Central memory CD4-positive, alpha-beta T cell (primary cell): ENCODE results near the gene DEFB115.
"Not testable (repeated sequence)": the region's sequence is repeated elsewhere in the genome, so short reads cannot be mapped to it uniquely, and the experiment has no call there.

Experiments
- DNase-seq: peaks from one replicate; pipeline ENCODE4 v3.0.0; 2022
- total RNA-seq, 3 experiments: gene quantifications; one replicate each; lab custom pipeline; 2026; lab: John Stamatoyannopoulos, UW

DEFB115 gene, protein sequence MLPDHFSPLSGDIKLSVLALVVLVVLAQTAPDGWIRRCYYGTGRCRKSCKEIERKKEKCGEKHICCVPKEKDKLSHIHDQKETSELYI
- total RNA-seq = 0 reads per million in 3 experiments

DNA sequence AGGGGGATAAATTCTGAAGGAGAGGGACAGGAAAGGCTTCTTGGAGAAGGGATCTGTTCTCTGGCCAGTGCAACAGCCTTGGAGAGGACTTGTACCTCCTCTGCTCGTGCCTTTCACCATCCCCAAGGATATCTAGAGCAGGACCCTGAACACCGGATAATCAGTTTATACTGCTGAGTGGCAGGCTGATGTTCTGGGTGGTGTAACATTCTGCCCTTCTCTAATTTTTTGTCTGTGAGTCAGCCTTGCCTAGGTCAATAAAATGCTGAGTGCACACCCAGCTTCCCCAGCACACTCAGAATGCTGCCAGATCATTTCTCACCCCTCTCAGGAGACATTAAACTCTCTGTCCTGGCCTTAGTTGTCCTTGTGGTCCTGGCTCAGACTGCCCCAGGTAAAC lies at the start of gene DEFB115:
DEFB115 (plus strand) TSS at position 301 of the 400 bp plus-strand sequence; CDS start at position 301, 0 bp downstream.
- no peak for DNase-seq

GRCh38 chr20:31236953-31237352 lies 20.5 kb upstream of the DEFB115 start:
- no peak for DNase-seq

GRCh38 chr20:31237763-31238162 lies 19.7 kb upstream of the DEFB115 start:
- DNase-seq = no peak

DNA sequence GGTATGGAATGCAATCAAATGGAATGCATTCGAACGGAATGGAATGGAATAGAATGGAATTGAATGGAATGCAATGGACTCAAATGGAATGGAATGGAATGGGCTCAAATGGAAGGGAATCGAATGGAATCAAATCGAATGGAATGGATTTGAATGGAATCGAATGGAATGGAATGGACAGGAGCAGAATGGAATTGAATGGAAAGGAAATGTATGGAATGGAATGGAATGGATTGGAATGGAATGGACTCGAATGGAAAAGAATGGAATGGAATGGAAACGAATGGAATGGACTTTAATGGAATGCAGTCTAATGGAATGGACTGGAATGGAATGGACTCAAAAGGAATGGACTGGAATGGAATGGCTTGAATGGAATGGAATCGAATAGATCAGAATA lies 18.3 kb upstream of the DEFB115 start:
- DNase-seq = no peak

DNA sequence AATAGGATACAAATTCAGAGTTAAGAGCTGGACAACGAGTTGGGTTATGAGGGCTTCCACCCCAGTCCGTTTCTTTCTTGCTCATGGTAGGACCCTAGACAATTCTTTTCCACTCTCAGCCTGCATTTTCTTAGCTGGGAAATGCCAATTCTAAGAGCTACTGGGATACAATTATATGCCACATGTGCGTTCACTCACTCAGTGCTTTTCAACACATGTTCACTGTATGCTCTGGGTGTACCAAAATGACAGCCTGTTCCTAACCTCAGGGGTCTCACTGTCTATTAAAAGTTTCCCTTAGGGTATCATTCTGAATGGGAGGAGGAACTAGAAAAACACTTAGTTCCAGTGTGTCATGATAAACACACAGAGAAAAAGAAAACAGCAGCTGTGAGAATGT lies 505 bp upstream of the DEFB115 start:
- DNase-seq = no peak

GRCh38 chr20:31260326-31260932 lies 3.0 kb downstream of the DEFB115 start:
- no peak for DNase-seq

DNA sequence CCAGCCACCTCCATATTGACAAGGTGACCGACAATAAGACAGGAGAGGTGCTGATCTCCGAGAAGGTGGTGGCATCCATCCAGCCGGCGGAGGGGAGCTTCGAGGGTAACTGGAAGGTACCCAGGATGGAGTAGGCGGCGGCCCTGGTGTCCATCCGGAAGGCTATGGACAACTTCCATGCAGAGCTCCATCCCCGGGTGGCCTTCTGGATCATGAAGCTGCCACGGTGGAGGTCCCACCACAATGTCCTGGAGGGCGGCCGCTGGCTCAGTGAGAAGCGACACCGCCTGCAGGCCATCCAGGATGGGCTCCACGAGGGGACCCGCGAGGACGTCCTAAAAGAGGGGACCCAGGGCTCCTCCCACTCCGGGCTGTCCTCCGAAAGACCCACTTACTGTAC lies 17.0 kb downstream of the DEFB115 start:
- DNase-seq = no peak

DNA sequence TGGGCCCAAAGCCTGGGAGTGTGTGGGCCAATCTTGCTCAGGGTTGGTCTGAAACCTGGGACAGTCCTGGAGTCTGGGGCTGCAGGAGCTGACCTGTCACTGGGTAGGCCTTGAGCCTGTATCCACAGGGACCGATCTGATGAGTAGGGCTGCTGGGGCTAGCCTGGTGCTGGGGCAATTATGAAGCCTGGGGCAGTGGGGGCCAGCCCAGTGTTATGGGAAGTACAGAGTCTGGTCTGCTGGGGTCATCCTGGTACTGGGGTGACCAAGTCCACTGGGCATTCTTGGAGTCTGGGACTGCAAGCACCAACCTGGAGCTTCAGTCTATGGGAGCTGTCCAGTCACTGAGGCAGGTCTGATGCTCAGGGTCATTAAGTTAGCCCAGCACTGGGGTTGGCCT lies 20.7 kb downstream of the DEFB115 start:
- no peak for DNase-seq

DNA sequence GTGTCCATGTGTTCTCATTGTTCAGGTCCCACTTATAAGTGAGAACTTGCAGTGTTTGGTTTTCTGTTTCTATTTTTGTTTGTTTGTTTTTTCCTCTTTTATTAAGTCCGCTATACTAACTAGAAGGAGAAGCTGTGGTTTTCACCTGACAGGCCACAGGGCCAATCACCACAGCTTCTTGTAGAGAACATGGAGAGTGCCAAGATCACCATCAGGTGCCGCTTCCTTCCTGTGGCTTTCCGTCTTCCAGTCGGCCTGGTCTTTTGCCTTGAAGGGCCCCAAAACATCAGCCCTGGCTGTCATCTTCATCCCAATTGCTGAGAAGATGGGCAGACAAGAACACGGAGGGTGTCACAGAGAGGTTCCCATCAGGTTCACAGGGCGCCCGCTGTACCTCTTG lies 27.5 kb downstream of the DEFB115 start:
- DNase-seq = not testable (repeated sequence)

- DNase-seq = no peak
Measured at GRCh38 chr20:31308535-31309162, 51.2 kb downstream of the DEFB115 start, which contains the start of gene DEFB116. Gene DEFB116 (minus strand): TSS chr20:31308585. CDS start chr20:31308585, 0 bp downstream.
